Measurements from ENCODE around the gene LY6G6D.

DNA sequence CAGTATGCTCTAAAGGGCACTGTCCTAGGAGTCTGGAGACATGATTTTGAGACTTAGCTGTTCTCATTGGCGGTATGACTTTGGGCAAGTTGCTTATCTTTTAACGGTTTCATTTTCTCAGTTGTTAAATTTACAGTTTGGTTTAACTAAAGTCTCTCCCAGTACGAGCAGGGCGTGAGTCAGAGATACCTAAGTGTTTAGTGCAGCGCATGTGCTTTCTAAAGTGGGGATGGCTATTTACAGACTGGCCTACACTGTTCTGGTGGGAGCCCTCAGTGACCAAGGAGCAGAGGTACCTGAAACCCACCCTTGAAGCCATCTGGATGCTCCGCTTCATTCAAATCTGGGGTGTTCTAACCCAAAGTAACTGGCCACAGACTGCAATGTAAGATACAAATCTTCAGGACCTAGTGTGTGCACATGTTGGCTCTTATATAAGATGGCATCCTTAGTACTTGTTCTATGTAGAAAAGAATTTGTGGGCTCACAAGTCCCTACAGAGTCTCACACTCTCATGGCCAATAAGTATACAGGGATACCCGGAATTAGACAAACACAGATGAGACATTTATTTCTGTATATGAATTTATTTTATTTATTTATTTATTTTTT, 35.4 kb downstream of the LY6G6D start:
- no peak for TF ChIP-seq POLR2AphosphoS5 (IDR thresholded peaks at IDR 0.05)
- no peak for TF ChIP-seq CTCF (IDR thresholded peaks at IDR 0.05)
- no peak for TF ChIP-seq POLR2A (IDR thresholded peaks at IDR 0.05)

Measured in prostate gland (tissue), 2 donors.